Measurements from ENCODE around the gene ZG16.
"Not testable (repeated sequence)": the region's sequence is repeated elsewhere in the genome, so short reads cannot be mapped to it uniquely, and the experiment has no call there.

Gene ZG16

GRCh38 chr16:29745121-29745852, 32.8 kb upstream of the ZG16 start:
- no peak overlapping the region for H3K4me3 ChIP-seq (ENCODE audit: low read length)
- no peak for DNase-seq (ENCODE audit: low read depth)
- TF ChIP-seq CTCF (conservative IDR thresholded peaks at IDR 0.05; ENCODE audit: low read depth, low read length): no peak

DNA sequence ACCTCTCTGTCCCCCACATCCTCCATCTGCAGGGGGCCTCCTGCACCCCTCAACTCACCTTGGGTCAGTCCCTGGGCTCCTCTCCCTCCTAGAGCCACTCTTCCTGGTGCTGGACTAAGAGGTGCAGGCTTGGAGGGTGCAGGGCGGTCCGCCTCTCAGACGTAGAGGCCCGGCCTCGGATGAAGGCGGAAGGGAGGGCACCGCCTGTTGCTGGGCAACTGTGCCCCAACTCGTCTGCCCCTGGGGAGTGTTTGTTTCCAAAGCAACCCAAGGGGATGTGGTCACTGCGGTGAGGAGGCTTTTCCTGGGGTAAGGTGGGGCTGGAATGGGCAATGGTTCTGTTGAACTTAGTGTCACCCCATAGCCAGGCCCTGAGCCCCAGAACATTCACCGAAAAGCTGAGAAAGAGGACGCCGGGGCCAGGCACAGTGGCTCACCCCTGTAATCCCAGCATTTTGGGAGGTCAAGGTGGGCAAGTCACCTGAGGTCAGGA, 32.2 kb upstream of the ZG16 start, which contains the start of gene C16orf54:
Gene C16orf54, minus strand, starts transcription at position 138 of the 493 bp plus-strand sequence. CDS start 1,039 bp downstream, outside the sequence.
- no peak for DNase-seq (ENCODE audit: low read depth)
- no peak for TF ChIP-seq CTCF (conservative IDR thresholded peaks at IDR 0.05; ENCODE audit: low read depth, low read length)
- no peak within 1 kb of the TSS for H3K4me3 ChIP-seq (ENCODE audit: low read length)

GRCh38 chr16:29746518-29746917, 31.5 kb upstream of the ZG16 start:
- not testable (repeated sequence) for DNase-seq (ENCODE audit: low read depth); H3K4me3 ChIP-seq (ENCODE audit: low read length)

DNA sequence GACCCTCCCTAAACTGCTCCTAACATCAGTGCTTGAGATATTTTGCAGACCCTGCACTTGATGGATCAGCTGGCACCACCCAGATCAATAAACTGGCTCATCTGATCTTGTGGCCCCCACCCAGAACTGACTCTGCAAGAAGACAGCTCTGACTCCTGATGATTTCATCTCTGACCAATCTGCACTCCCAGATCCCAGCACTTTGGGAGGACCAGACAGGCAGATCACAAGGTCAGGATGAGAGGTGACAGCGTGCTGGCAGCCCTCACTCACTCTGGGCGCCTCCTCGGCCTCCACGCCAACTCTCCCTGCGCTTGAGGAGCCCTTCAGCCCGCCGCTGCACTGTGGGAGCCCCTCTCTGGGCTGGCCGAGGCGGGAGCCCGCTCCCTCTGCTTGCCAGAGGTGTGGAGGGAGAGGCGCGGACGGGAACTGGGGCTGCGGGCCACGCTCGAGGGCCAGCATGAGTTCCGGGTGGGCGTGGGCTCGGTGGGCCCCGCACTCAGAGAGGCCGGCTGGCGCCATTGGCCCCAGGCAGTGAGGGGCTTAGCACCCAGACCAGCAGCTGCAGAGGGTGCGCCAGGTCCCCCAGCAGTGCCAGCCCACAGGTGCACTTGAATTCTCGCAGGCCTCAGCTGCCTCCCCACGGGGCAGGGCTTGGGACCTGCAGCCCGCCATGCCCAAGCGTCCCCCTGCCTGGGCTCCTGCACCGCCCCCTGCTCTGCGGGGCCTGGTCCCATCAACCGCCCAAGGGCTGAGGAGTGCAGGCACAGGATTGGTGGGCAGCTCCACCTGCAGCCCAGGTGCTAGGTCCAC, 29.9 kb upstream of the ZG16 start:
- no peak for DNase-seq (ENCODE audit: low read depth)
- no peak for TF ChIP-seq CTCF (conservative IDR thresholded peaks at IDR 0.05; ENCODE audit: low read depth, low read length)
- no peak overlapping the region for H3K4me3 ChIP-seq (ENCODE audit: low read length)

DNA sequence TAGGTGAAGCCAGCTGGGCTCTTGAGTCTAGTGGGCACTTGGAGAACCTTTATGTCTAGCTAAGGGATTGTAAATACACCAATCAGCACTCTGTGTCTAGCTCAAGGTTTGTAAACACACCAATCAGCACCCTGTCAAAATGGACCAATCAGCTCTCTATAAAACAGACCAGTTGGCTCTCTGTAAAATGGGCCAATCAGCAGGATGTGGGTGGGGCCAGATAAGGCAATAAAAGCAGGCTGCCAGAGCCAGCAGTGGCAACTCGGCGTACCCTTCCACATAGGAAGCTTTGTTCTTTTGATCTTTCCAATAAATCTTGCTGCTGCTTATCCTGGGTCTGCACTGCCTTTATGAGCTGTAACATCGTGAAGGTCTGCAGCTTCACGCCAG, 29.3 kb upstream of the ZG16 start:
- not testable (repeated sequence) for DNase-seq (ENCODE audit: low read depth); H3K4me3 ChIP-seq (ENCODE audit: low read length)

DNA sequence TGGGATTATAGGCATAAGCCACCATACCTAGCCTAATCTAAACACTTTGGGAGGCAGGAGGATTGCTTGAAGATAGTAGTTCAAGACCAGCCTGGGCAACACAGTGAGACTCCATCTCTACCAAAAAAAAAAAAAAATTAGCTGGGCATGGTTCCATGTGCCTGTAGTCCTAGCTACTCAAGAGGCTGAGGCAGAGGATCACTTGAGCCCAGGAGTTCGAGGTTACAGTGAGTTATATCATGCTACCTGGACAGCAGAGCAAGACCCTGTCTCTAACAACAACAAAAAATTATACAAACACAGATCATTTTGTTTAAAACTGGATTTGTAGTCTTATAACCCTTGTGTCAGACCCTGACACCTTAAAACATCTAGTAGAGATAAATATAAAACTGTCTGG, 24.5 kb upstream of the ZG16 start:
- no peak for DNase-seq (ENCODE audit: low read depth)
- no peak for TF ChIP-seq CTCF (conservative IDR thresholded peaks at IDR 0.05; ENCODE audit: low read depth, low read length)
- no peak overlapping the region for H3K4me3 ChIP-seq (ENCODE audit: low read length)

DNA sequence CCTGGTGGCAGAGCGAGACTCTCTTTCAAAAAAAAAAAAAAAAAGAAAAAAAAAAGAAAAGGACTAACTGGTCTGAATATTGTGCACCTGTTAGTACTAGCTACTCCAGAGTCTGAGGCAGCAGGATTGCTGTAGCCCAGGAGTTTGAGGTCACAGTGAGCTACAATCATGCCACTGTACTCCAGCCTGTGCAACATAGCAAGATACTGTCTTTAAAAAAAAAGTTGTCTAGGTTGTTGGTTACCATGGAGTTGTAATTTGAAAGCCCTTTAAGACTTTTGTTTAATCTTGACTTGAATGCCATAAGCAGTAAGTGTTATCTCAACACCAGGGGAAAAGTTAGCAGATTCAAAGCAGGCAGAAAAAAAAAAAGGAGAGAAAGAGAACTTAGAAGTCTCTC, 21.4 kb upstream of the ZG16 start:
- DNase-seq (ENCODE audit: low read depth): peak; percentile 34
- H3K4me3 ChIP-seq (ENCODE audit: low read length): no peak overlapping the region
- no peak for TF ChIP-seq CTCF (conservative IDR thresholded peaks at IDR 0.05; ENCODE audit: low read depth, low read length)

GRCh38 chr16:29757086-29757485, 21.0 kb upstream of the ZG16 start:
- H3K4me3 ChIP-seq (ENCODE audit: low read length): not testable (repeated sequence)

More at GRCh38 chr16:29757086-29757485, 21.0 kb upstream of the ZG16 start:
- DNase-seq (ENCODE audit: low read depth): not testable (repeated sequence)

All from retinal pigment epithelial cell (primary cell).